ENCODE data around the gene PIBF1.

The PIBF1 gene

DNA sequence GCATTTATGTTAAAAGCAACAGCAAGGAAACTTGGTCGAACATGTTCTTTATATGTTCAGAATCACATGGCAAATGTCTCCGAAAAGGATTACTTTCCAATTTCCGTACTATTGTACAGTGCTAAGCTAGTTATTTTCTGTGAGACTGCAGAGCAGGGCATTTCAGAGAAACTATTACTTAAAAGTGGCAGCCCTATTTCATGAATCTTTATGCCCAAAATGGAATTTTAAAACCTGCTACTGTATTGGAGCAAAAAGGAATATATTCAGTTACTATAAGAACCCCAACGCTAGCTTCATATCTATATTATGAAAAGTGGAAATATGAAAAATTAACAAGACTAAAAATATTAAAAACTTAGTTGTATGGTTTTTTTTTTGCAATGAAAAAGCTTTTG lies 274.6 kb downstream of the PIBF1 start:
- FAIRE-seq (no peak), DNase-seq (ENCODE audit: extremely low spot score, insufficient read length, low read depth) (no peak)

DNA sequence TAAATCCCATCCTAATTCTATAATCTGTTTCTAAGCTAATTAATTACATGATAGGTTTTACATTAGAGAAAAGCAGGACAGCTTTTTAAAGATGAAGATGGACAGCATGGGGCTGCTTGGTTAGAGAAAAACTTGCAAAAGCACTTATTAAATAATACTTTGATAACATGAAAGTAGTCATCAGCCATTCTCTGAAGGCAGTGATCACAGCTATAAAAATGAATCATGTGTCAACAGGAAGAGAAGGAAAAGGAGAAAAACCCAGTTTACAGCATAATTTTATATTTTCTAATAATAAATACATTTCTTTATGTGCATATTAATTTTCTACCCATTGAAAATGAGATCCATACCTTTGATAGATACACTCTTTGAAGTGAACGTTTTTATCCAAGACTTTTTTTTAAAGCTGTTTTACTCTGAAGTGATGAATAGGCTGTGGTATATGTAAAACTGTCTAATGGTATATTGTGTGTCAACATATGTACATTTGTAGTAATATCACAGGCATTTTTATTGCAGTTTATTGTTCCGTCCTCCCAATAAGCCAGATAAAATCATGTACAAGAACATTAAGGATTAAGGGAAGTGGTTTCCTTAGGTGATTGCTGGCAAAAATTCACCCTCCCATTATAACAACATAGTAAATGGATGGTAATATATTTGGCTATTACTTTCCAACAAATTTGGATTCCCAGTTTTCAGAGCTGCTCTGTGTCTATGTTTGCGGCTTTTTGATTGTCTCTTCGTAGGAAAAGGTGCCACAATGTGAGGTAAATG lies 275.5 kb downstream of the PIBF1 start:
- DNase-seq (ENCODE audit: extremely low spot score, insufficient read length, low read depth) (no peak), FAIRE-seq (no peak)

GRCh38 chr13:73058064-73058313 lies 276.1 kb downstream of the PIBF1 start:
- FAIRE-seq (no peak), DNase-seq (ENCODE audit: extremely low spot score, insufficient read length, low read depth) (no peak)

DNA sequence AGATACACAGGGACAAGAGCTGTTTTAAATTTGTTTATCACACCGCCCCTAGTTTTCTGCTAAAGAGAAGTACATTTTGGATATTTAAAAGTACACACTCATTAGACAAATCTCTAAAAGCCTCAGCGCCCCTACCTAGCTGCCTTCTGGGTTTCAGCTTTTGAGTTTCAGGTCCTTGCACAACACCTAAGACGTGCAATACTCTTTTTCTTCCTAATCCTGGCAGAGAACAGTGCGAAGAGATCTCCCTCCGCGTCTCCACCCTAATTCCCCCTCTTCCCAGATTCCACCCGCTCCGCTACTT lies 276.5 kb downstream of the PIBF1 start:
- DNase-seq (ENCODE audit: extremely low spot score, insufficient read length, low read depth): no peak
- FAIRE-seq: peak; percentile 24

DNA sequence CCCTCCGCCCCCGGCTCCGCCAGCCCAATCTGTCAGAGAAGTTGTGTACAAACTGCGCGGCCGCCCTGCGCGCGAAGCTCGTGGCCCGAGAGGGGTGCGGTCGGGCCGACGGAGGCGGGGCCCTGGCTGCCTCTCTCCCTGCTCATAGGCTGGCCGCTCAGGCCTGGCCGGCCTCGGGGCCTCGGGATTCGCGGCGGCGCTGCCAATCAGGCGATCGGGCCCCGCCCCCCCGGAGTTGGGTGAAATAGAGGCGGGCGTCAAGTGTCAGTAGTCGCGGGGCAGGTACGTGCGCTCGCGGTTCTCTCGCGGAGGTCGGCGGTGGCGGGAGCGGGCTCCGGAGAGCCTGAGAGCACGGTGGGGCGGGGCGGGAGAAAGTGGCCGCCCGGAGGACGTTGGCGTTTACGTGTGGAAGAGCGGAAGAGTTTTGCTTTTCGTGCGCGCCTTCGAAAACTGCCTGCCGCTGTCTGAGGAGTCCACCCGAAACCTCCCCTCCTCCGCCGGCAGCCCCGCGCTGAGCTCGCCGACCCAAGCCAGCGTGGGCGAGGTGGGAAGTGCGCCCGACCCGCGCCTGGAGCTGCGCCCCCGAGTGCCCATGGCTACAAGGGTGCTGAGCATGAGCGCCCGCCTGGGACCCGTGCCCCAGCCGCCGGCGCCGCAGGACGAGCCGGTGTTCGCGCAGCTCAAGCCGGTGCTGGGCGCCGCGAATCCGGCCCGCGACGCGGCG lies 277.0 kb downstream of the PIBF1 start, which contains the start of gene KLF5:
Gene KLF5, plus strand, starts transcription at position 270 of the 724 bp plus-strand sequence. Its CDS starts 323 bp downstream, at position 593.
- DNase-seq (ENCODE audit: extremely low spot score, insufficient read length, low read depth) (peak; percentile 96), FAIRE-seq (peak; percentile 96)

DNA sequence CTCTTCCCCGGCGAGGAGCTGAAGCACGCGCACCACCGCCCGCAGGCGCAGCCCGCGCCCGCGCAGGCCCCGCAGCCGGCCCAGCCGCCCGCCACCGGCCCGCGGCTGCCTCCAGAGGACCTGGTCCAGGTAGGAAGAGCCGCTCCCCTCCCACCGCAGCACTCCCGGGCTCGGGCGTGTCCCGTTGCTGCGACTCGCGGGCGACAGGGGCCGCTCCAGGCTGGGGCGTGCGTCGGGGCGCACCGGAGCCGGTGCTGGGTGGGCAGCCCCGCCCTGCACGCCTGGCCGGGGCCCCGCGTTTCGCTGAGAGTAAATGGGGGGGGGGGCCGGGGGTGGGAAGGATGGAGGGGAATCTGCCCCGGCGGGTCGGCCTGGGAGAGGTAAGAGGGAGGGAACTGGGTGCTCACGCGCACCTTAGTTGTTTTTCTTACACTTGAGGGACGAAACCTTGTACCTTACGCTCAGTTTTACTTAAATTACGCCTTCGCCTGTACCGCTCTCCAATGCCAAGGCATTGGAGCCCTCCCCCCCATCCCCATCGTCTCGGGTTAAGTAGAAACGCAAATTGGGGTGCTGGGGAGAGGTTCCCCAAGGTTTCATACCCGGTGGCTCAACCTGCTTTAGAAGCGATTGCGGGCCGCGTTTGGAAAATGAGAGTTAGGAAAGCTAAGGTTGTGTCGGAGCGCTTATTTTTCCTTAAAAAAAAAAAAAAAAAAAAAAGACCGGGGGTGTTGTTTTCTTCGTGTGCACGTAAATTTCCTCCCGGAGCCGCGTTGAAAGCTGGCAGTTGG lies 277.7 kb downstream of the PIBF1 start:
- FAIRE-seq (no peak), DNase-seq (ENCODE audit: extremely low spot score, insufficient read length, low read depth) (no peak)

DNA sequence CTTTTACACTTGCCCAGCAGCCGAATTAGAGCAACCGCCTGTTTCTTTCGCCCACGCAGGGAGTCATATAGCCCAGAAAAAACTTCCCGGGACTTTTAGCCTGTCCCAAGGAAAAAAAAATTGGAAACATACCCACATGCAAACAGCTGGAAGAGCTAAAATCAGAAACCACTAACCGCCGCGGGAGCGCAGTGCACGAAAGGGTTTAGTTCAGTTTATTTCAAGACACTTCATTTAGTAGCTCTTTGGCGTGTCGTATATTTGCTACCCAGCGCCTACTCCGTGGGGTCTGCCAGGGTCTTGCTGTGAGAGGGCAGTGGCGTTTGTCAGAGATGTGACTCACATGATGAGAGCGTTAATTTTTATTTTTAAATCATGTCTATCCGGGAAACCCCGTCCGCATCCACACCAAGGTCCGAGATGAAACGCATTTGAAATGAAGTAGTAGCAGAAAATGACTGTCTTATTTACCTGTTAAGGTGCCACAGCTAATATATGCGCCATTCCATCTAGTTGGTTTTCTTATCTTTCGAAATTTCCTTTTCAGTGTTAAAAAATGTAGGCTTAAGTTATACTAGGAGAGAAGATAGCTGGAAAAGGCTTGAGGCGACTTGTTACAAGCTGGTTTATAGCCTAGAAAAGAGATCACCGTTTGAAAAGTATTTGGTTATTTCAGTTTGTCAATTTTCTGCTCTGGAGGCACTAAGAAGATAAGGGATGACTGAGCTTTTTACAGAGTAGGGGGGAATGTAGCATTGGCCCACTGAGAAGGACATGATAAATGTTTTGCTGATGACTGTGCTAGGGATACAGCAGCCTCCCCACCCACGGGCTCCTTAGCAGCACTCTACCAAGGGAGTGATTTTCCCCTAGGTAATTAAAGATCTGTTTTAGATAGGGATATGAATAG lies 278.6 kb downstream of the PIBF1 start:
- DNase-seq (ENCODE audit: extremely low spot score, insufficient read length, low read depth) (no peak), FAIRE-seq (no peak)

- DNase-seq (ENCODE audit: extremely low spot score, insufficient read length, low read depth) (no peak), FAIRE-seq (no peak)
These were observed 279.5 kb downstream of the PIBF1 start for GRCh38 chr13:73061473-73061872.

DNA sequence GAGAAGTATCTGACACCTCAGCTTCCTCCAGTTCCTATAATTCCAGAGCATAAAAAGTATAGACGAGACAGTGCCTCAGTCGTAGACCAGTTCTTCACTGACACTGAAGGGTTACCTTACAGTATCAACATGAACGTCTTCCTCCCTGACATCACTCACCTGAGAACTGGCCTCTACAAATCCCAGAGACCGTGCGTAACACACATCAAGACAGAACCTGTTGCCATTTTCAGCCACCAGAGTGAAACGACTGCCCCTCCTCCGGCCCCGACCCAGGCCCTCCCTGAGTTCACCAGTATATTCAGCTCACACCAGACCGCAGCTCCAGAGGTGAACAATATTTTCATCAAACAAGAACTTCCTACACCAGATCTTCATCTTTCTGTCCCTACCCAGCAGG lies 279.9 kb downstream of the PIBF1 start:
- FAIRE-seq: no peak
- no peak for DNase-seq (ENCODE audit: extremely low spot score, insufficient read length, low read depth)

GRCh38 chr13:73062468-73062867 lies 280.5 kb downstream of the PIBF1 start:
- FAIRE-seq (no peak), DNase-seq (ENCODE audit: extremely low spot score, insufficient read length, low read depth) (no peak)

DNA sequence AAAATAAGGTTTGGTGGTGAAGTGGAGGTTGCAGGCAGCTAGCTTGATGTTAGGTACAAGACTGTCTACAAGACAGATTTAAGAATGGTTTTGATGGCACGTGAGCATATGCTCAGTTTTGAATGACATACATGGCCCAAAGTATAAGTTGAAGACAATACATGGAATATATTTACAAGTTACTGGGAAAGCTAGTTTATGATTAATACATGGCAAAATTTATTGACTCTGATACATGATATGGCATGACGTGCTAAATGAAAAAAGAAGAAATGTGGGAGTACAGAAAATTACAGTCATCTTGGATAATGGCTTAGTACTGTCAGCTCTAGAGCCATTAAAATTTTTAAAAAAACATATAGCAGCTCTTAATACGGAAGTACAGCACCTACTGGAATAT lies 281.2 kb downstream of the PIBF1 start:
- DNase-seq (ENCODE audit: extremely low spot score, insufficient read length, low read depth): no peak
- no peak for FAIRE-seq

DNA sequence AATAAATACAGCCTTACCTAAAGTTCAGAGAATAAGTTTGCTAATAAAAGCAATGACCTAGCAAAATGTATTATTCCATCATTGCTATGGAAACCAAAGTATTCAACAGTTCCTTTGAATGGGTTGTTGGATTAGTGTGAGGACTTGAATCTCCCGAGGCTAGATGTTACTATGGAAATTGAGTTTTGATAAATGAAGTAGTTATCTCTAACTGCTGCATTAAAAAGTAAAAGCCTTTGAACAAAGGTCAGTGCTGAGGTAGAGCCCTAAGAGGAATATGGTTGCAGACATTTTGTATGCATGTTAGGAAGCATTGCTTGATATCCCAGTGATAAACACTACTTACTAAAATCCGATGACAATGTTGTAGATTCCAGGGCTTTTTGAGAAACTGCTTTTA lies 283.1 kb downstream of the PIBF1 start:
- no peak for FAIRE-seq

GRCh38 chr13:73065665-73066340 lies 283.9 kb downstream of the PIBF1 start:
- no peak for DNase-seq (ENCODE audit: extremely low spot score, insufficient read length, low read depth)

More for the DNA sequence above, 283.1 kb downstream of the PIBF1 start:
- no peak for DNase-seq (ENCODE audit: extremely low spot score, insufficient read length, low read depth)

More at GRCh38 chr13:73065665-73066340, 283.9 kb downstream of the PIBF1 start:
- FAIRE-seq: no peak
